Measurements from ENCODE around the gene SRRM2.

GRCh38 chr16:2792940-2793339 lies 40.5 kb downstream of the SRRM2 start:
- no peak for TF ChIP-seq ELF4 (IDR thresholded peaks at IDR 0.05)
- no peak for TF ChIP-seq L3MBTL2 (conservative IDR thresholded peaks at IDR 0.05)
- no peak for TF ChIP-seq FOXK2 (IDR thresholded peaks at IDR 0.05)
- TF ChIP-seq PKNOX1 (IDR thresholded peaks at IDR 0.05): no peak
